Adrenal gland (tissue), 12 donors: ENCODE measurements around the gene ZNF341. TPM values are rescaled to one million over a fixed set of nuclear protein-coding genes. Genes with fewer than 3 reads are reported as not detected.

Experiments used
- DNase-seq, 7 donors: peaks; one replicate each; pipeline ENCODE4 v3.0.0-alpha.2; 2019 to 2020
- H3K27ac ChIP-seq, 5 donors: fragments of 200-600 bp; sonication (generic) in 4 of 5; 1 replicate in 3 of 5; 2 replicates in 2 of 5; pipeline versions ENCODE4 v1.5.1 to v1.8.0; 2016 to 2020; ENCODE audit warnings: mild to moderate bottlenecking in 1 of 5
- H3K27me3 ChIP-seq: fragments of 200-600 bp; 2 replicates; pipeline ENCODE4 v1.8.0; 2021
- H3K36me3 ChIP-seq, 2 donors: fragments of 200-600 bp; replicated peaks in 1 of 2; 1 replicate in 1 of 2; 2 replicates in 1 of 2; pipeline versions ENCODE4 v1.5.1 to v1.8.0; 2018 to 2022
- H3K4me1 ChIP-seq, 2 donors: fragments of 200-600 bp; replicated peaks in 1 of 2; 1 replicate in 1 of 2; 2 replicates in 1 of 2; pipeline versions ENCODE4 v1.5.1 to v1.8.0; 2018 to 2021
- H3K4me3 ChIP-seq, 4 donors: fragments of 200-600 bp; sonication (generic) in 3 of 4; one replicate each; pipeline ENCODE4 v1.5.1; 2016 to 2018
- H3K9me3 ChIP-seq, 3 donors: fragments of 200-600 bp; sonication (generic) in 1 of 3; replicated peaks in 1 of 3; 1 replicate in 2 of 3; 2 replicates in 1 of 3; pipeline versions ENCODE4 v1.5.1 to v1.8.0; 2016 to 2021
- POLR2A ChIP-seq, 2 donors: fragments of 450-650 bp; IDR thresholded peaks; one replicate each; pipeline ENCODE4 v1.6.1; 2017; ENCODE audit warnings: antibody characterized with exemption in 2 of 2, mild to moderate bottlenecking in 2 of 2, moderate library complexity in 1 of 2
- WGBS, 4 donors: extraction: QIAGEN DNeasy Blood & Tissue Kit in 2 of 4; methylation state at CpG; one replicate each; pipeline versions ENCODE4 v1.1.5 to v1.1.7; 2013 to 2017; 5-methylcytosine and 5-hydroxymethylcytosine counted together
- intact Hi-C, 2 donors: fragments of 100-400 bp; cut with DNase I; formaldehyde crosslinking; loops; one replicate each; pipeline versions ENCODE4 v1.14.1 to v1.15.0; 2022 to 2023
- polyA plus RNA-seq, 3 donors: library from polyadenylated mRNA; stranded (reverse); fragments of 200-250 nt in 2 of 3; fragments of 350-450 nt in 1 of 3; fragmentation: Illumina TruSeq in 1 of 3; extraction: RNeasy Lipid Tissue Mini Kit (QIAGEN cat#74804) in 1 of 3; gene quantifications; one replicate each; pipeline ENCODE4 v1.2.3, GENCODE V29; 2013 to 2014
- total RNA-seq, 9 donors: library from RNA; depleted of rRNA in 4 of 9; stranded (reverse); fragments of >200 nt in 4 of 9; fragments of 120-200 nt in 1 of 9; fragmentation: NEBNext Ultra II Directional in 1 of 9; extraction: Animal tissue kit (Norgen Biotek cat#: 25700) in 1 of 9; gene quantifications; one replicate each; pipeline versions ENCODE4 v1.1.0 to v1.2.4, GENCODE V29; 2013 to 2023
- TF ChIP-seq, protein P1 (sequence below), 6 experiments: fragments of 450-650 bp in 4 of 6; fragments of 200-600 bp in 2 of 6; sonication (generic) in 1 of 6; IDR thresholded peaks; 1 replicate in 5 of 6; 2 replicates in 1 of 6; pipeline versions ENCODE4 v1.5.1 to v1.8.0; 2016 to 2021; ENCODE audit warnings: antibody characterized with exemption in 6 of 6, mild to moderate bottlenecking in 2 of 6, moderate library complexity in 1 of 6
- donor health status: healthy with polysubstance abuse.
- donor health status: Bipolar disorder and iron deficiency.
- donor health status: DM: yes; HTN: yes; CAD: no.
- donor health status: DM: no; HTN: no; CAD: no.
- donor health status: DM: no; HTN: no; CAD: no.
- donor health status: DM: yes; HTN: yes; CAD: no.

Gene ZNF341
- total and polyA plus RNA-seq, 12 donors, result 1.1 to 9.2 (median 2.5) TPM

- H3K27me3 ChIP-seq, result no peaks in the 10 kb centered on the region
- intact Hi-C loops, result no loop called here
- DNase-seq, result no peak
- no peak overlapping the region for H3K4me3 ChIP-seq
- no peaks in the 10 kb centered on the region for H3K9me3 ChIP-seq
- TF ChIP-seq, protein P1, sequence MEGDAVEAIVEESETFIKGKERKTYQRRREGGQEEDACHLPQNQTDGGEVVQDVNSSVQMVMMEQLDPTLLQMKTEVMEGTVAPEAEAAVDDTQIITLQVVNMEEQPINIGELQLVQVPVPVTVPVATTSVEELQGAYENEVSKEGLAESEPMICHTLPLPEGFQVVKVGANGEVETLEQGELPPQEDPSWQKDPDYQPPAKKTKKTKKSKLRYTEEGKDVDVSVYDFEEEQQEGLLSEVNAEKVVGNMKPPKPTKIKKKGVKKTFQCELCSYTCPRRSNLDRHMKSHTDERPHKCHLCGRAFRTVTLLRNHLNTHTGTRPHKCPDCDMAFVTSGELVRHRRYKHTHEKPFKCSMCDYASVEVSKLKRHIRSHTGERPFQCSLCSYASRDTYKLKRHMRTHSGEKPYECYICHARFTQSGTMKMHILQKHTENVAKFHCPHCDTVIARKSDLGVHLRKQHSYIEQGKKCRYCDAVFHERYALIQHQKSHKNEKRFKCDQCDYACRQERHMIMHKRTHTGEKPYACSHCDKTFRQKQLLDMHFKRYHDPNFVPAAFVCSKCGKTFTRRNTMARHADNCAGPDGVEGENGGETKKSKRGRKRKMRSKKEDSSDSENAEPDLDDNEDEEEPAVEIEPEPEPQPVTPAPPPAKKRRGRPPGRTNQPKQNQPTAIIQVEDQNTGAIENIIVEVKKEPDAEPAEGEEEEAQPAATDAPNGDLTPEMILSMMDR (IDR thresholded peaks at IDR 0.05), result no peak
- no peak for TF ChIP-seq POLR2A (IDR thresholded peaks at IDR 0.05)
- H3K27ac ChIP-seq, result no peak overlapping the region
- H3K36me3 ChIP-seq, result no peaks in the 10 kb centered on the region
- H3K4me1 ChIP-seq, result peaks cover 0 to 70% of the 10 kb centered on the region in 2 donors
- 87 to 93% (median 91%) methylated on average over 3 of the region's 3 CpGs for WGBS, 4 donors
Observed at GRCh38 chr20:33825340-33826269, 93.8 kb downstream of the ZNF341 start.

GRCh38 chr20:33826270-33826897 lies 94.6 kb downstream of the ZNF341 start:
- 81 to 84% (median 83%) methylated on average over 5 of the region's 5 CpGs for WGBS, 4 donors
- intact Hi-C loops, result no loop called here
- Histone ChIP-seq H3K4me1 (peaks cover 0 to 70% of the 10 kb centered on the region in 2 donors), H3K27ac (peak overlapping the region in 1 of 5 donors; percentile 24), H3K36me3 (no peaks in the 10 kb centered on the region), H3K27me3 (no peaks in the 10 kb centered on the region), H3K9me3 (no peaks in the 10 kb centered on the region), H3K4me3 (no peak overlapping the region)
- TF ChIP-seq, protein P1 (IDR thresholded peaks at IDR 0.05), result no peak
- no peak for TF ChIP-seq POLR2A (IDR thresholded peaks at IDR 0.05)
- DNase-seq, result no peak

GRCh38 chr20:33827109-33827508 lies 95.3 kb downstream of the ZNF341 start:
- peak overlapping the region in 1 of 5 donors; percentile 25 for H3K27ac ChIP-seq
- no peaks in the 10 kb centered on the region for H3K9me3 ChIP-seq
- TF ChIP-seq POLR2A (IDR thresholded peaks at IDR 0.05), result no peak
- TF ChIP-seq, protein P1 (IDR thresholded peaks at IDR 0.05), result no peak
- intact Hi-C loops, result no loop called here
- H3K4me3 ChIP-seq, result no peak overlapping the region
- H3K4me1 ChIP-seq, result peaks cover 0 to 74% of the 10 kb centered on the region in 2 donors
- no peak for DNase-seq
- no peaks in the 10 kb centered on the region for H3K36me3 ChIP-seq
- no peaks in the 10 kb centered on the region for H3K27me3 ChIP-seq
- WGBS, 4 donors, result 58 to 70% (median 69%) methylated on average over 2 of the region's 2 CpGs

DNA sequence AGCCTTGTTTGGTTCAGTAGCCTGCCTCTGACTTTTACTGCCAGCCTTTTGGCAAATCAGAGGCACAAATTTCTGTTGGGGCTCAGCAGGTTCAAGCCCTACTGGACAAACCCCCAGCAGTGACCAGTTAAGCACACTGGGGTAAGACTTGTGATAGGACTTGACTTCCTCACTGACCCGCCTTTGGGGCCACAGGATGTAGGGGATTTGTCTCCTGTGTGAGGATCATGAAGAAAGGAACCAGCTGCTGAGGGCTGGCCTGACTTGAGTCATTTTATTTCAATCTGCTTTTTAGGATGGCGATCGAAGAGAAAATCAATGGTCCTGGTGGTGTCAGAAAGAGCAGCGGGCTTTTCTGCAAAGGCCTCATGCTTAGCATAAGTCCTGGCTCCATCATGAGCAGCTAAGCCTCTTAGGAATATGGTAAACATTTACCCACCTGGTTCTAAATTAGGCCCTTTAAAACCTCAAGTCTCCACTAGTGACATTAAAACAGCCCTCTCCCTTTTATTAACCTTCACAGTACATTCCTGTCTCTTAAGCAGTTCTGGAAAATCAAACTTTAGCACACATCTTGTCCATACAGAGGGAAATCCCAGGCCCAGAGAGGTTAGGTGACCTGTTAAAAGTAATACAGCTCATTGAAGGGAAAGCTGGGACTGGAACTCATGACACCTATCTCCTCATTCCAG lies 96.0 kb downstream of the ZNF341 start:
- Histone ChIP-seq H3K9me3 (no peaks in the 10 kb centered on the region), H3K27ac (peak overlapping the region in 2 of 5 donors; percentile 25 to 30), H3K27me3 (no peaks in the 10 kb centered on the region), H3K4me1 (peaks cover 0 to 77% of the 10 kb centered on the region in 2 donors), H3K36me3 (no peaks in the 10 kb centered on the region), H3K4me3 (no peak overlapping the region)
- intact Hi-C loops, result no loop called here
- WGBS, 4 donors, result 87 to 90% (median 88%) methylated on average over 4 of the region's 4 CpGs
- no peak for TF ChIP-seq POLR2A (IDR thresholded peaks at IDR 0.05)
- TF ChIP-seq, protein P1 (IDR thresholded peaks at IDR 0.05), result no peak
- no peak for DNase-seq
